Mesendoderm (in vitro differentiated cells): ENCODE data around the gene PHLDB1.

Experiments
- DNase-seq: peaks from one replicate; pipeline ENCODE4 v3.0.0; 2013
- H2AK5ac ChIP-seq: 2 replicates; pipeline ENCODE4 v1.6.1; 2013; ENCODE audit warnings: low read length, inconsistent platforms
- H2BK120ac ChIP-seq: 2 replicates; pipeline ENCODE4 v1.6.1; 2013; ENCODE audit warnings: low read depth, mild to moderate bottlenecking, low read length, moderate library complexity, mixed read lengths
- H2BK15ac ChIP-seq: replicated peaks from 2 replicates; pipeline ENCODE4 v1.6.1; 2013; ENCODE audit warnings: low read depth, mild to moderate bottlenecking, moderate library complexity
- H2BK5ac ChIP-seq: 2 replicates; pipeline ENCODE4 v1.6.1; 2013; ENCODE audit warnings: low read length, inconsistent platforms
- H3K18ac ChIP-seq: 2 replicates; pipeline ENCODE4 v1.6.1; 2013; ENCODE audit warnings: mild to moderate bottlenecking, low read length, mixed read lengths
- H3K23ac ChIP-seq: one replicate; pipeline ENCODE4 v1.6.1; 2013; ENCODE audit warnings: low read length
- H3K27ac ChIP-seq: 2 replicates; pipeline ENCODE4 v1.5.1; 2013; ENCODE audit warnings: low read depth, mild to moderate bottlenecking, inconsistent platforms, low read length, moderate library complexity
- H3K27me3 ChIP-seq: 2 replicates; pipeline ENCODE4 v1.6.1; 2013; ENCODE audit warnings: low read length, control low read depth, mild to moderate bottlenecking, inconsistent platforms; ENCODE audit not compliant: insufficient read depth, poor library complexity
- H3K36me3 ChIP-seq: 2 replicates; pipeline ENCODE4 v1.6.1; 2013; ENCODE audit warnings: low read length, inconsistent platforms; ENCODE audit not compliant: control insufficient read depth, insufficient read depth
- H3K4ac ChIP-seq: one replicate; pipeline ENCODE4 v1.6.1; 2013; ENCODE audit warnings: low read depth, mild to moderate bottlenecking, low read length, moderate library complexity
- H3K4me1 ChIP-seq: 2 replicates; pipeline ENCODE4 v1.6.1; 2013; ENCODE audit warnings: low read depth, low read length, inconsistent platforms; ENCODE audit not compliant: control insufficient read depth
- H3K4me2 ChIP-seq: 2 replicates; pipeline ENCODE4 v1.6.1; 2013; ENCODE audit warnings: low read length
- H3K4me3 ChIP-seq: 2 replicates; pipeline ENCODE4 v1.5.1; 2013; ENCODE audit warnings: mild to moderate bottlenecking, low read length
- H3K56ac ChIP-seq: one replicate; pipeline ENCODE4 v1.6.1; 2013; ENCODE audit warnings: low read length
- H3K79me1 ChIP-seq: 2 replicates; pipeline ENCODE4 v1.6.1; 2013; ENCODE audit warnings: low read length, inconsistent platforms
- H3K79me2 ChIP-seq: 2 replicates; pipeline ENCODE4 v1.6.1; 2013; ENCODE audit warnings: mild to moderate bottlenecking, low read length; ENCODE audit not compliant: control insufficient read depth, insufficient read depth
- H3K9ac ChIP-seq: 2 replicates; pipeline ENCODE4 v1.6.1; 2013; ENCODE audit warnings: low read length, inconsistent platforms
- H4K5ac ChIP-seq: one replicate; pipeline ENCODE4 v1.6.1; 2013; ENCODE audit warnings: low read length
- H4K8ac ChIP-seq: one replicate; pipeline ENCODE4 v1.6.1; 2013; ENCODE audit warnings: low read depth, mild to moderate bottlenecking, control low read depth, low read length, moderate library complexity
- WGBS: extraction: QIAGEN DNeasy Blood & Tissue Kit; methylation state at CpG from one replicate; pipeline ENCODE4 v1.1.7; 2013; ENCODE audit warnings: low lambda C conversion rate, missing lambda C conversion rate; ENCODE audit not compliant: insufficient coverage; ENCODE audit errors: extremely low coverage; 5-methylcytosine and 5-hydroxymethylcytosine counted together

Gene PHLDB1

DNA sequence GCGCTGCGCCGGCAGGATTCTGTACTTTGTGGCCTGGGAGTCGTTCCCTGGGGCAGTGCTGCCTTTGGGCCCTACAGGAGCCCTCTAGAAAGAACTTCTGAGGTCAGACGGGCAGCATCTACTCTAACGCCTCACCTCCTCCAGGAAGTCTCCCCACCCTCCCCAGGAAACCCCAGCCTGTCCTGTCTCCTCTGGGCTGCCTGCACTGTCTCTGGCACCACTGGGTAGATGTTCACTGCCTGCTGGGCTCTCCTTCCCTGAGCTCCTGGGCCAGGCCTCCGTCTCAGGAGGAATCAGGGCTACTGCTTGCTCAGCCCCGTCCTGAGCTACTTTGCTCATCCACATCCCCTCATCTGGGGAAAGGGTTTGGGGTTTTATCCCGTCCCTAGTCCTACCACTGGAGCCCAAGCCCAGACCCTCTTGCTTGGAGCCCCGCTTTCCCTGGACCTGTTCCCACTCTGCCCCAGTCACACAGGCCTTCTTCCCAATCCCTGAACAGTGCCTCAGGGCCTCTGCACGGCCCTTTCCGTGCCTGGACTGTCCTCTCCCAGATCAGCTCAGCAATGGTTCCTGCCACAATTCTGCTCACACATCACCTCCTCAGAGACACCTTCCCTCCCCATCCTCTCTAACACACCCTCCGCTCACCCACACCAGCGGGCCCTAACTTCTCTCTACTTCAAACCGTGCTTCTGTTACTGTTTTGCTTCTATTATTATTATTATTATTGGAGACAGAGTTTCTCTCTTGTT lies 83.3 kb downstream of the PHLDB1 start:
- Histone ChIP-seq H3K56ac (peak overlapping the region; percentile 85), H3K79me2 (no peaks in the 10 kb centered on the region), H3K4me3 (no peak overlapping the region), H2BK15ac (no peak overlapping the region), H3K79me1 (no peaks in the 10 kb centered on the region), H3K4ac (peak overlapping the region; percentile 28), H3K36me3 (no peaks in the 10 kb centered on the region), H2BK5ac (peak overlapping the region; percentile 90), H3K18ac (no peak overlapping the region), H4K8ac (no peak overlapping the region), H3K23ac (no peak overlapping the region), H3K4me1 (no peaks in the 10 kb centered on the region), H3K9ac (peak overlapping the region; percentile 77), H3K27ac (no peak overlapping the region), H3K4me2 (no peak overlapping the region), H2AK5ac (peak overlapping the region; percentile 95), H3K27me3 (no peaks in the 10 kb centered on the region), H4K5ac (no peak overlapping the region), H2BK120ac (no peak overlapping the region)
- no peak for DNase-seq
- no CpG with 5 or more reads among the region's 15 CpGs for WGBS

DNA sequence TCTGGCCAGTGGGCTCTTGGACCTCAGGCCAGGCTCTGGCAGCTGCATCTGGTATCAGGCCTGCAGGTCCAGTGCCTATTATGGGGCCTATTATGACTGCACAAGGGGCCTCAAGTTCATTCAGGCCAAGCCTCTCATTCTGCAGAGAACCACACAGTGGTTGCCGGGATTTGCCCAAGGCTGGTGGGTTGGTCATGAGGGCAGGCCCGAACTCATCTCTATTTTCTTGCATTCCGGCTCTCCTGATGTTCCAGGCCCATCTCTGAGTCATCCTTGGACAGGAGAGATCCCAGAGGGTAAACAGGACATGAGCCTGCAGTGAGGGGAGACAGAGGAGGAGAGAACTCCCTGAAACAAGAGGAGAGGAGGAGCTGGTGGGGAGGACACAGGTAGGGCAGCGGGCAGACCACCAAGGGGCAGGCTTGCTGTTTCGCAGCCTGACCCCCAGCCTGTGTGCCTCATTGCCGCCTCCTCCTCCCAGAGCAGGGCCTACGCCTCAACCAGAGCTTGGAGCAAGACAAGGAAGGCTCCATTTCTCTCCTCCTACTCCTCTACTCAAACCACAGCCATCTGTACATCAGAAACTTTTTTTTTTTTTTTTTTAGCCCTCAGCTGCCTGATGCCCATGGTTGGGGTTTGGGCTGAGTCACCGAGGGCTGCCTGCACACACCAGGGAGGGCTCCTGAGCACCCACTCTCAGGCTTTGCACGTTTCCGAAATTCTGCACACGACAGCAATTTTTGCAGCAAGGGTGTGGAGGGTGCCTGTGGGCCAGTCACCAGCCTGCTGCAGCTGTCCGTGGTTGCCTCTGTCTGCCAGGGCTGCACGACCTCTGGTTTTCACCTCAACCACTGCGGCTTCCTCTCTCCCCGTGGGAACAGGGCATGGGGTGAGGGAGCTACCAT lies 84.8 kb downstream of the PHLDB1 start:
- no peak overlapping the region for H2BK15ac ChIP-seq
- H3K18ac ChIP-seq, result no peak overlapping the region
- no peaks in the 10 kb centered on the region for H3K79me1 ChIP-seq
- peak overlapping the region; percentile 43 for H2AK5ac ChIP-seq
- H3K4me1 ChIP-seq, result peaks cover 2% of the 10 kb centered on the region
- H3K79me2 ChIP-seq, result no peaks in the 10 kb centered on the region
- H3K4me3 ChIP-seq, result no peak overlapping the region
- no peak overlapping the region for H3K27ac ChIP-seq
- H3K27me3 ChIP-seq, result no peaks in the 10 kb centered on the region
- no peak overlapping the region for H4K5ac ChIP-seq
- peak overlapping the region; percentile 36 for H2BK5ac ChIP-seq
- no peaks in the 10 kb centered on the region for H3K36me3 ChIP-seq
- no peak overlapping the region for H2BK120ac ChIP-seq
- no peak overlapping the region for H4K8ac ChIP-seq
- no peak overlapping the region for H3K4ac ChIP-seq
- DNase-seq, result peak; percentile 29
- WGBS, result no CpG with 5 or more reads among the region's 15 CpGs
- no peak overlapping the region for H3K4me2 ChIP-seq
- H3K9ac ChIP-seq, result peak overlapping the region; percentile 16
- no peak overlapping the region for H3K23ac ChIP-seq
- H3K56ac ChIP-seq, result peak overlapping the region; percentile 54

DNA sequence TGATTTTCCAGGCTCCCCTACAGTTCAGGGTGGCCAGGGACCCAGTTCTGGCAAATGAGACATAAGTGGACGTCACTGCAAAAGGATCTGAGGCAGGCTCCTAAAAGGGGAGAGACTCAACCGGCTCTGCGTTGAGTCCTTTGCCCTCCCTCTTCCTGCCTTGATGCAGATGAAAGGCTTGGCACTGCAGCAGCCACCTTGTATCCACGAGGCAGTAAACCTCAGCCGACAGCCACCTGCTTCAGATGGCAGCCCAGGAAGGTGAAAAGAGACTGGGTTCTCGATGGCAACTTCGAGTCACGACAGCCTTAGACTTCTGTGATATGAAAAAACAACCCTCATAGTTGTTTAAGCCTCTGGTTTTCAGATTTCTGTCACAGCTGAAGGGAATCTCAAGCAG lies 86.8 kb downstream of the PHLDB1 start:
- H3K79me1 ChIP-seq, result no peaks in the 10 kb centered on the region
- H3K36me3 ChIP-seq, result no peaks in the 10 kb centered on the region
- no peaks in the 10 kb centered on the region for H3K27me3 ChIP-seq

DNA sequence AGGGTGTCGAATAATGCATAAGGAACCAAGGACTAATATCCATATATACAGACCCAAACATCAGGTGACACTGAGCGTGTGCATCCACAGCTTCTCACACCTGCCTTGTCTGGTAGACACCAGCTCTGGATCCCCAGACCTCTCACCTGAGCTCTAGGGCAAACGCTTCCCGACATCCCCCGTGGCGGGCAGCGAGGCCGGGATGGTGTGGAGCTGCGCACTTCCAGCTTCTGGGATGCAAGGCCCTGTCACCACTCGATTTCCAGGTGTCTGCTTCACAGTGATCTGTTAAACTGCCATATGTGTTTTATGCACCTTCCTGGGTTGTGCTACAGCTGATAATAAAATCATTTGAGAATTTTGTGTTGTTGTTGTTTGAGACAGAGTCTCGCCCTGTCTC lies 87.4 kb downstream of the PHLDB1 start:
- Histone ChIP-seq H4K5ac (no peak overlapping the region), H3K4me3 (no peak overlapping the region), H2AK5ac (no peak overlapping the region), H4K8ac (no peak overlapping the region), H3K79me1 (no peaks in the 10 kb centered on the region), H3K27me3 (no peaks in the 10 kb centered on the region), H3K4me2 (no peak overlapping the region), H3K56ac (no peak overlapping the region), H2BK120ac (no peak overlapping the region), H3K79me2 (no peaks in the 10 kb centered on the region), H2BK15ac (no peak overlapping the region), H3K4me1 (peaks cover 2% of the 10 kb centered on the region), H3K27ac (no peak overlapping the region), H3K4ac (no peak overlapping the region), H3K23ac (no peak overlapping the region), H3K36me3 (no peaks in the 10 kb centered on the region), H2BK5ac (no peak overlapping the region), H3K9ac (no peak overlapping the region), H3K18ac (no peak overlapping the region)
- DNase-seq, result no peak
- no CpG with 5 or more reads among the region's 11 CpGs for whole genome bisulfite sequencing

More for the DNA sequence above, 86.8 kb downstream of the PHLDB1 start:
- Histone ChIP-seq H3K79me2 (no peaks in the 10 kb centered on the region), H3K4me3 (no peak overlapping the region), H3K56ac (no peak overlapping the region), H4K8ac (no peak overlapping the region), H2BK120ac (no peak overlapping the region), H2AK5ac (no peak overlapping the region), H2BK5ac (no peak overlapping the region), H3K27ac (no peak overlapping the region), H3K23ac (no peak overlapping the region), H3K4me2 (no peak overlapping the region), H3K9ac (no peak overlapping the region), H2BK15ac (no peak overlapping the region), H3K4ac (no peak overlapping the region), H3K4me1 (peaks cover 2% of the 10 kb centered on the region), H3K18ac (no peak overlapping the region), H4K5ac (no peak overlapping the region)
- DNase-seq, result no peak
- no CpG with 5 or more reads among the region's 8 CpGs for WGBS

DNA sequence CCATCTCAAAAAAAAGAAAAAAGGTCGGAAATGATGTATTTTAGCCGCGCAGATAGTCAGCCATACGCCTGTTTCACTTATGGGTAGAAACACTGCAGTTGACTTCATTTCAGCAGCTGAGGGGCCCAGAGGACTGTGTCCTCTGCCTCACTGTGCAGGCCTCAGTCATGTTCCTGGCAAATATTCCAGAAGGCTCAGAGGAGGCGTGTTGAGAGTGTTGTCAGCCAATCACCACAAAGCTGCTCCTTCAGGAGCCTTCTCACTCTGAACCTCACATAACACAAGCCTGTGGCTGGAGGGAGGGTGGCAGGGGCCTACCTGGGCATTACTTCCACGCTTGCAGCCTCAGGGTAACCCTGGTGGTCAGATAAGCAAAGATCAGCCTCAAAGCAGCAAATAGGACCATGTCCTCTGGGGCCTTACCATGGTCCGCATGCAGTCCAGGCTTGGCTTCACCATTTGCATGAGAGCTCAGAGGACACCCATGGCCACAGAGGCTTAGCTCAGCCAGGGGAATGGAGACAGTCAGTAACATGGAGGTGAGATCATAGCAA lies 89.3 kb downstream of the PHLDB1 start:
- WGBS, result no CpG with 5 or more reads among the region's 7 CpGs
- DNase-seq, result peak; percentile 50
- H3K9ac ChIP-seq, result peak overlapping the region; percentile 20
- H4K8ac ChIP-seq, result no peak overlapping the region
- no peak overlapping the region for H2BK120ac ChIP-seq
- H3K27me3 ChIP-seq, result no peaks in the 10 kb centered on the region
- peak overlapping the region; percentile 11 for H2BK5ac ChIP-seq
- no peak overlapping the region for H3K4ac ChIP-seq
- H3K4me1 ChIP-seq, result peaks cover 2% of the 10 kb centered on the region
- H3K23ac ChIP-seq, result no peak overlapping the region
- no peak overlapping the region for H3K18ac ChIP-seq
- no peaks in the 10 kb centered on the region for H3K79me1 ChIP-seq
- no peak overlapping the region for H4K5ac ChIP-seq
- no peak overlapping the region for H2BK15ac ChIP-seq
- no peak overlapping the region for H3K4me2 ChIP-seq
- H3K4me3 ChIP-seq, result no peak overlapping the region
- no peak overlapping the region for H3K27ac ChIP-seq
- no peaks in the 10 kb centered on the region for H3K36me3 ChIP-seq
- H3K79me2 ChIP-seq, result no peaks in the 10 kb centered on the region
- peak overlapping the region; percentile 52 for H3K56ac ChIP-seq
- no peak overlapping the region for H2AK5ac ChIP-seq
